NCI-H345 treated with DMSO at 0.1 percent for 48 hours (cell line): ENCODE results near the gene LRMDA.

Source experiments
- DNase-seq: peaks from one replicate; lab custom pipeline; 2025; ENCODE audit not compliant: unreplicated experiment; lab: John Stamatoyannopoulos, UW

The LRMDA gene

DNA sequence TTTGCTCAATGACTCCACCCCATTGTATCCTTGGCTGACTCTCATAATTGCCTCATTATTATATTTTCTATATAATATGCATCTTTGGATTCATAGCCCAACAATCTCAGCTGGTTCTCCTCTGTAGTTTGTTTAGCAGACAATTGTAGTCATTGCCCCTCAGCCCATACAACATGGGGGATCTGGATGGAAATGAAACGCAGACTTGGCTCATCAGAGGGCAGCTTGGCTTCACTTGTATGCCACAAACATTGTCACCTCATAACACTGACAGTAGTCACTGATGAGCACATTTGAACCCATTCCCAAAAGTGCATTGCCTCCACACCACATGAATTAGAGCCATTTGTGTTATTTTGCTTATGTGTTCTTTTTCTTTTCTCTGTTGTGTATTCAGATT, 963.8 kb downstream of the LRMDA start:
- DNase-seq, result no peak

DNA sequence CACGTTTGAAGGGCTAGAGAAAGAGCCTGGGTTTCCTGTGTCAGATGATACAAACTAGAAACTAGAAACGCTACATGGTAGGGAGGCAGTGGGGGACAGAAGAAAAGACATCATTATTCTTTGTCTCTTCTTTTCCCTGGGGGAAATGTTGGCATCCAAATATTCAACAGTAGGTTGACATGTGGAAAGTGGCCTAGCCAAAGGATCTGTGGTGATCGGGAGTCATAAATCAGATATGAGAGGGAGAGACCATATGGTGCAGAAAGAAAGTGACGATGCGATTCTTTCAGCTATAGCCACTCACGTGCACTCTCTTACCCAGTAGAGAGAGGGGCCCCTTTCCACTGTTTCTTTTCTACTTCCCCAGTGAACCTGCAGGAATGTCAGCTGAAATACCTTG, 964.7 kb downstream of the LRMDA start:
- DNase-seq, result no peak

DNA sequence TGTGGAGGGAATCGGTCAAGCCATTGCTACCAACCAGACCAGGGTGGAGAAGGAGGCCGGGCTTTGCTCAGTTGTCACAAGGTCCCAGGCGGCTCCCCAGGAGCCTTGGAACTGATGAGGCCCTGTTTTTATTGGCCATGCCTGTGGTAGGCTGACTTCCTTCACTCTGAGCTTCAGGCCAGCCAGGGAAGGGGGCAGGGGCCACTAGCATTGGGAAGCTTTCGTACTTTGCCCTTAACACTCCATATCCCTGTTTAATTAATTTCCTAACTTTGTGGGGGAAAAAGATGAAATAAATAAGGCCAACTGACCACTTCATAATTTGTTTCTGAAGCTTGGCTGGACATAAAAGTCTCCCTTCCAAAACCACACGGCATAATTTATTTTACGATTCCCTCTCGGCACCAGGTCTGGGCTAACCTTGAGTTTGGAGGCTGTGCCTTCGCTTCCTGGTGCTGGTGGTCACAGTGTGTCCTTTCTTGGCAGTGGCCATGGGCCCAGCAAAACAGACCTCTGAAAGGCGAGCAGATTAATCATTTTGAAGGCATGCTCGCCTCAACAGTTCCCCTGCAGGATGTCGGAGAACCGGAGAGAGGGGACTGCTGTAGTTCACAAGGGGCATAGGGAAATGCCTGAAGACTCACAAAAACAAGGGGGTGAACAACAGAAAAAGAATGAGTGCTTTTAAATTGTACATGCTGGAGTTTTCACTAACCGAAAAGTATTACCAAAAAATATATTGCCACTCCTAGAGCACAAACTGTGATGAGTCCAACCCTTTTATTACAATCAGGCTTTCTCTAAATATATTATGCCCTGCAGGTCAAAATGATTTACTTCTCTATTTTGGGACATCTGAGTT, 966.0 kb downstream of the LRMDA start:
- DNase-seq, result no peak

DNA sequence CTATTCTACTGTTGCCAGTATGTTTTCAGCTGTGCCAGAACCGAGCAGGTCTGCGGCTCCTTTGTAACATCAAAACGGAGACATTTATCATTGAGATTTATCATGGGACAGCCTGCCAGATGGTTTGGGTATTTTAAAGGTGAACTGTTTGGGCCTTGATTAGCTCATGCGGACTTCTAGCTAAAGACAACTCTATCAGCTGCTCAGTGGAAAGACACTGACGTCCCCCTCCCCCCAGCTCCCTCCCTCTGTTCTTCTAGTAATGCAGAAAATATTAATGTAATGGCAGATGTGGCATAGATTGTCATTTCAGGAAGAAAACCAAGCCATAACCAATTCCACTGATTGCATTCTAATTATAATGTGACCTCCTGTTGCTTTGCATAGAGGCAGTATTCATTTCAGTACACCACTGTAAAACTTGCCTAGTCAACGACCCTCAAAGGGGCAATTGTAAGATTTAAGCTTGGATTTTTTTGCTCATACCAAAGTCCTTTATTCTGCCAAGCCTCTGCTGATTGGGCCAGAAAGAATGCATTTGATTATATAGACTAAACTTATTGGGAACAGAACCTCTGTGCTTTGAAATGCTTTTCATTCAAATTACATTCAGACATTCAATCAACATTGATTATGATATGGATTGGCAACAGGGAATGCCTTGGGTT, 966.8 kb downstream of the LRMDA start:
- no peak for DNase-seq

DNA sequence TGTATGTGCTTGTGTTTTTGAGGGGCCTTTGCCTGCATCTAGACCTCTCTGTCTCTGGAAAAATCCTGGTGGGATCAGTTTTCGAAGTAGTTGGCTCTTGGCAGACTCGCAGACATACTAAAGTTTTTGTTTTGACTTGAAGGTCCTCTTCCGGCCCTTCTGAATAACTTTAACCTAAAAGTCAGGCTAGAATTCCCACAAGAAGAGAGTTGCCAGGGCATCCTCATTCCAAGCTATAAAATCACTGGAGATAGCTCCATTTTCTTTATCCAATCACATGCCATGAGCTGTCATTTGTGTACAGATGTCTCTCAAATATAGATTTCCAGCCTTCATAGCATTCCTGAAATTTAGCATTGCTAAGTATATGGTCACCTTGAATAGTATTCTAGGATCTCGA, 967.8 kb downstream of the LRMDA start:
- no peak for DNase-seq

DNA sequence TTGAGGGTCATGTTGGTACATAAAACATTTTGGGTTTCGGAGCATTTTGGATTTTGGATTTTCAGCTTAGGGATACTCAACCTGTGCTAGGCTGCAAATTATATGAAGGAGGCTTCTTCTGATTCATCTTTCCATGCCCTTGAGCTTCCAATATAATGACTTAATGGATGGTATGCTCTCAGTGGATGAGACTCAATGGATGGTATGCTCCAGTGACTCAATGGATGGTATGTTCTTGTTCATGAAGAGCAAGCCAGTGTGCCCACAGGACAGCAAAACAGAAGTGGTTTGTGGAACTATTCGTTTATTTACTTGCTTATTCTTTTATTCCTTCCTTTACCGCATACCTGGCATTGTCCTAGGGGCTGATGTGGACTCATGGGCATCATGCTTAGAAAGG, 969.6 kb downstream of the LRMDA start:
- no peak for DNase-seq

DNA sequence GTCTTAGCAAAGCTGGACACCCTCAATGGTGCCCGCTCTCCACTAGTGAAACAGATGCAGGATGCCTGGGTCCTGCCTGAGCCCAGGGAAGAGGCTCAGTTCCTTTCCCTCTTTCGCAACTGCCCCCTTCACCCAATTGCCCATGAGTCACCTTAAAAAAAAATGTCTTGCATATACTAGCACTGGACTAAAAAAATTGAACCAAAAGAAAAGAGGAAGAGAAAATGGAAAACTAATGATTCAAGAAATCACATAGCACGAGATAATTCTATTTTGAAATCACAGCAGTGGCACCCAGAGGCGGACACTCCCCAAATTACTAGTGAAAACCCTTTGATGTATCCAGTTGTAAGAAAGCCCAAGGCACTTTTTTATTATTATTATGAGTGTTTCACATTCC, 972.5 kb downstream of the LRMDA start:
- DNase-seq, result no peak

DNA sequence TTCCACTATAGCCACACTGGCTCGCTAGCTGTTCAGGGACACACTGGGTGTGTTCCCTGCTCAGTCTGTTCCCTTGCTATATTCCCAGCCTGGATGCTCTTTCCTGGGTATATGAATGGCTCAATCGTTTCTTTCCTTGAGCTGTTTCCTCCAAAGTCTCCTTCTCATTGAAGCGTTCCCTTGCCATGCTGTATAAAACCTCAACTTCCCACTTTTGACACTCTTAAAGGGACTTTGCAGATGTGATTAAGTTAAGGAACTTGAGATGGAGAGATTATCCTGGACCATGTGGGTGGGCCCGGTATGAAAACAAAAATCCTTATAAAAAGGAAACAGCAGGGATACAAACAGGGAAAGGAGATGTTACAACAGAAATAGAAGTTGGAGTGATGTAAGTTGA, 973.1 kb downstream of the LRMDA start:
- no peak for DNase-seq

DNA sequence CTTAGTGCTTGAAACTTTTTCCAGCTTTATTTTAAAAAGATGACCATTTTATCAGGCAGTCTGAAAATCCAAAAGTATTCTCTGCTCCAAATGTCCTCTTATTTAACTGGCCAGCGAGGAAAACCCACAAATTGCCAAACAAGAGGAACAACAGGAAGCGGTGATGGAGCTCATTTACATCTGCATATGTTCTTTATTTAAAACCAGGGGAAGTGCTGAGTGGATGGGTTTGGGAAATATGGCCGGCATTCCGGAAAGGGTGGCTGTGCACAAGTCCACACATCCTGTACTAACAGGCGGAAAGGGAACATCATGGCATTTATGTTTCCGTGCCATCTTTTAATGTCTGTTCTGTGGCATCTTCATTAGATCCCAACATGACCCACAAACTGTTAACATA, 974.5 kb downstream of the LRMDA start:
- no peak for DNase-seq

DNA sequence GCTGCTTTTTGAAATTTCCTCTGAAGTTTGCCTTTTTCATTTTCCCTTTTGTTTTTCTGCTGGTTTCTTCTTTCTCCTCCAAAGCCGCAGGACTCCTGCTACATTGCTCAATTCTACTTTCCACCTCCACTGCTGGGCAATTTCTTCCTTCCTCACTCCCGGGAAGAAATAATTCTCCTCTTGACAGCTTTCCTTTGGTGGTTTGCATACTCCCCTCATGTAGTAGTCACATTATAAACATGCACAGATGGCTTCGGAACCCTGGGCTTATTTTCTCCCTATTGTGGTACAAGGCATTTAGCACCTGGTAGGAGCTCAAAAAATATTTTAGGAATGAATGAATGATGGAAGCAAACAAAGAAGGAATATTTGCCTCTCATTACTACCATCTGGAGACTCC, 977.2 kb downstream of the LRMDA start:
- no peak for DNase-seq

DNA sequence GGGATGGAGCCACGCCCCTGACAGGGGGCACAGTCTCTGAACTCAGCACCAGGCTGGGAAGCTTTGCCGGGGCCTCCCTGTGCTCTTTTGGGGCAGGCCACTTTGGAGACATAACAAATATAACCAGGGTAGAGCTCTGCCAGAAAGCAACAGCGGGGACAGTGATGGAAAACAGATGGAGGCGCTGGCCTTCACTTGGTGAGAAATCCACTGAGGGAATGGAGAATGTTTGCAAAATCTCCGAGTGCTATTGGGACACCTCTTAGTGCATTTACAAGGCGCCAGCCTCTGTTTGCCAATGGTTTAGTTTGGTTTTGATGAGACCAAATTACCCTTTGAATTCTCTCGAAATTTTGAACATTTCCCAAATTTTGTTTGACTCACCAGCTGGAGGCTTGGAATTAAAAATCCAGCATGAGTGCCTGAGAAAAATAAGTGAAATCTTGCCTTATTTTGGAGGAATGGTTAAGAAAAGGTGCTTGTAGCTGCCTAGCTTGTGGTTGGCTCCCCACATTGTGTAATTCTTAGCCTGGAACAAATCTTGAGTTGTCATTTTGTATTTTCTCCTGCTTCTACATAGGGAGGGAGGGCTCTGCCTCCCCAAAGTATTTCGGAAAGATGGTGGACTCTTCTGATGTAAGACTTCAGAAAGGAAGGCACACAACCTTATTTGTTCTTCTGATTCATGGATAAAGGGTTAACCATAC, 980.5 kb downstream of the LRMDA start:
- DNase-seq, result no peak

DNA sequence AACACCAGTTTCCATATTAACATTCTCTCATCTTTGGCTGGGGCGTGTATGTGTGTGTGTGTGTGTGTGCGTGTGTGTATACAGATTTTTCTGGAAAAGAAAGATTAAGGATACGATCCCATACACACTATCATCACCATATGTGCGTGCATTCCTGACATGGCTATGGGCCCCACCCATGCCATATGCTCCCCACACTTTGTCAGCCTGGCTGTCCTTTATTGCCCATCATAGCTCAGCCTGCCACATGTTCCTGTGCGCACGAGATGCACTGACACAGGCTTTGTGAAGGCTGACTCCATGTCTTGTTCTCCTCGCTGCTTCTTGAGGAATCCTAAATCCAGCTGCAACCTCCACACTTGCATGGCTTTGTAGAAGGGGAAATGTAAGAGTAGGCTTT, 984.1 kb downstream of the LRMDA start:
- DNase-seq, result no peak

DNA sequence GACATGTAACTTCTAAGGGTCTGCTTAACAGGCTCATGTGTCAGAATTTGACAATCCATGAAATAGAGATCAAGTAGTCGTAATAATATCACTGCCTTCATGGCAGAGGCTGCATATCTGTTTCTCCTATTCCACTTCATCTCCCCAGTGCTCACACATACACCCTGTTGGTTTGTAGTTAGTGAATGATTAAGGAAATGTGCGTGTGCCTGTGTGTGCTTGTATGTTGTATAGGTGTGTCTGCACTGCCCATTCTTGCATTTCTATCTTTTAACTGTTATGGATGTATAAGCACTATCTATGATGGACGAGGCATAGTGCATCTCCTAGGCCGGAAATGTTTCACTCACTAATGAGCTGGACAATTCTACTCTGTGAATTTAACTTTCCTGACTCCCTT, 985.2 kb downstream of the LRMDA start:
- DNase-seq, result no peak

DNA sequence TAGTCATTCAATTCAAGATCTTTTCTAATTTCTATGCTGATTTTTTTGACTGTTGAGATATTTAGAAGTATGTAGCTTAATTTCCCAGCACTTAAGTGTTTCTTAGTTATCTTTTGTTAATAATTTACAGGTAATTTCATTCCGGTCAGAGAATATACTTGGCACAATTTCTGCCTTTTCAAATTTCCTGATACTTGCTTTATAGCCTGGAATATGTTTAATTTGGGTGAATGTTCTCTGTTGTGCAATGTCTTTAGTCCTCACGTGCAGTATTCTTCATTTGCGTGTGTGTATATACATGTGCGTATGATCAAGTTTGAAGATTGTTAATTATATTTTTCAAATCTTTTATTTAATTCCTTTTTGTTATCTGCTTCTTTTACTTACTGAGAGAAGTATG, 989.3 kb downstream of the LRMDA start:
- DNase-seq, result no peak

DNA sequence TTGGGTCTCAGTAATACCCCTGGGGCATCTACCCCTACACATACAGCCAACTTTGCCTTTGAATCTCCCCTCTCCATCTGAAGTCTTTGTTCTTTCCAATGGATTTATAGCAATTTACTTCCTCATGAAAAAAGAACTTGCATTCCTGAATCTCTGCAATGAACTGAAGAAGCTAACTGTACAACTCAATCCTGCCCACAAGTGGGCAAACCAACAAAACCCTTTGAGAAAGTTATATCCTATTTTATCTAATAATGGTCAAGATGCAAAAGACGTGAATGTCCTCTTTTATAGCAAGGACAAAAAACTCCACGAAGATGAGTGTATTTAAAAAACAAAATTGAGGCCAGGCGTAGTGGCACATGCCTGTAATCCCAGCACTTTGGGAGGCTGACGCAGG, 991.3 kb downstream of the LRMDA start:
- no peak for DNase-seq

DNA sequence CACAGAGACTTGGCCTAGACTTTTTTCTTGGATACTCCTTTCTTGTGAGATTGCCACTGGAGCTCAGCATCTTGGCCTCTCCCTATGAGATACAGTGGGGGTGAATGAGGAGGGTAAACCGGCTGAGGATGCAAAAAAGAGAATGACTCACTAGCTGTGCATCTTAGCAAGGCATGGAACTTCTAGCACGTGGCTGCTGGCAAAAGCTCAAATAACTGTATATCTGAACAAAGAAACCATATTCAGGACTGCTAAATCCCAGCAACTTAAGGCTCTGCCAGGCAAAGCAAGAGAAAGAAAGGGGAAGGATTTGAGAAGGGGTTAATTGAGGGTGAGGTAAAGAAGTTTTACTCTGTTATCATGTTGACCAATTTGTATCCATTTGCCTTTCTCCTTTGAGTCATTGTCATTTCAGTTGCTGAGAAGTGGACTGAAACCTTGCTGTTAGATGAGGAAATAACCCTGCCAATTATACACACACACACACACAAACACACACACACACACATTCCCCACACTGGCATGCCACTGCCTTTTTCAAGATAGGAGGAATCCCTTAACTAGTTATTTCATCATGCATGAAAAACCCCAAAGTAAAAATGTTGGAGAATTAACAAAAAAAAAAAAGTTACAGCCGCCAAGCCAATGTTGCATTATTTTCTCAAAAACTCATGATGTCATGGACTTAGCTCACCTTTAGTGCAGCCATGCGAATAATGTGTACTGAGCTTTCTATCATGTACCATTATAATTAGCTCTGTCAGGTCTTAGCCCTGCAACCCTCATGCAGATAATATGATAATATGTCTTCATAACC, 997.3 kb downstream of the LRMDA start:
- DNase-seq, result no peak

DNA sequence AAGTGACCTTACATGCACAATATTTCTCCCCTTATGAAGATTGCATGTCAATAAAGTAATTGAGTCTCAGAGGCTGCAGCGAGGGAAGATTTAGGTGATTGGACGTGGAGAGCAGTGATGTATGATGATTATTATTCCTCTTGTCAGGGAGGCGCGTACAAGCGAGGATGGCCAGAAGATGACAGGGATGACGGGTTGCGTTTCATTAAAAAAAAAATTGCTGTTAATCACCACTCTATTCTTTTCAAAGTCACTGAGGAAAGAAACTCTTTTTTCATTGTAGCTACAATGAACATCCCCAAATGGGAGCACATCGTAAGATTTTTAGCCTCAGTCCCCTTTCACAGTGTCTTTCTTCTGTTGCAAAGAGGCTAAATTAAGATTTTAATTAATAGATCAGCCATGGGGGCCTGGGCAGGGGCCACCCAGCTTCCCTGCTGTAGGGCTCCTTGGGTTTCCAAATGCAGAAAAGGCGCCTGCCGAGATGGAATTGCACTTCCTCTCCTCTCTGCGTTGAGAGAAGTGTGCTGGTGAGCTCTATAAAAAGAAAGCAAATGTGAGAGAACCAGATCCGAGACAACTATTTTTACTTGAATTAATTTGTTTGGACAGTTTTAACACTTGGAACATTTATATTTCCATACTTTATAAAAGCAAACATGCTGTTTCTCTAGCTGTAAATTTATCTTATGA, 998.1 kb downstream of the LRMDA start:
- no peak for DNase-seq

DNA sequence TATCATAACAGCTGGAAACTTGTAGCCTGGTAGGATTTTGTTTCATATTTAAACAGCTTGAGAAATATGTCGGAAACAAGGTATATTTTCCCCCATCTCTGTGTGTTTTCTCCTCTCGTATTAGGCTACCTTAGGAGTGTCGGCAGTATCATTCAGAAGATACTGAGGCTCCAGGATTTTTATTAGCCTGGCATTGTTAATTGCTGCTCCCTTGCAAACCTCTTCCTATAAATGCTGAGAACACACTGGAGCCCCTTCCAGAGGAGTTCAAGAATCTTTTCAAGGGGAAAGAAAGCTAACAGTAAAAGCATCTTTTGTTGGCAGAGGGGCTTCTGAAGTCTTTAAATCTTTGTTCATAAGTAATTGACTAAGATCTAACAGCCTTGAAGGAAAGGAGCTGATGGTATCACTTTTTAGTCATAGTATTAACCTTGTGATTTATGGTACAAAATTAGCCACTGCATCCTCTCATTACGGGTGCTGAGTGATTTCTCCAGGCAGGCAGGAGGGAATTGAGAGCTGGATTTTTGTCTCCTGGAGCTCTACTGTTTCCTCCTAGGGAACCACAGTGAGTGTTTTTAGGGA, 998.7 kb downstream of the LRMDA start:
- no peak for DNase-seq

DNA sequence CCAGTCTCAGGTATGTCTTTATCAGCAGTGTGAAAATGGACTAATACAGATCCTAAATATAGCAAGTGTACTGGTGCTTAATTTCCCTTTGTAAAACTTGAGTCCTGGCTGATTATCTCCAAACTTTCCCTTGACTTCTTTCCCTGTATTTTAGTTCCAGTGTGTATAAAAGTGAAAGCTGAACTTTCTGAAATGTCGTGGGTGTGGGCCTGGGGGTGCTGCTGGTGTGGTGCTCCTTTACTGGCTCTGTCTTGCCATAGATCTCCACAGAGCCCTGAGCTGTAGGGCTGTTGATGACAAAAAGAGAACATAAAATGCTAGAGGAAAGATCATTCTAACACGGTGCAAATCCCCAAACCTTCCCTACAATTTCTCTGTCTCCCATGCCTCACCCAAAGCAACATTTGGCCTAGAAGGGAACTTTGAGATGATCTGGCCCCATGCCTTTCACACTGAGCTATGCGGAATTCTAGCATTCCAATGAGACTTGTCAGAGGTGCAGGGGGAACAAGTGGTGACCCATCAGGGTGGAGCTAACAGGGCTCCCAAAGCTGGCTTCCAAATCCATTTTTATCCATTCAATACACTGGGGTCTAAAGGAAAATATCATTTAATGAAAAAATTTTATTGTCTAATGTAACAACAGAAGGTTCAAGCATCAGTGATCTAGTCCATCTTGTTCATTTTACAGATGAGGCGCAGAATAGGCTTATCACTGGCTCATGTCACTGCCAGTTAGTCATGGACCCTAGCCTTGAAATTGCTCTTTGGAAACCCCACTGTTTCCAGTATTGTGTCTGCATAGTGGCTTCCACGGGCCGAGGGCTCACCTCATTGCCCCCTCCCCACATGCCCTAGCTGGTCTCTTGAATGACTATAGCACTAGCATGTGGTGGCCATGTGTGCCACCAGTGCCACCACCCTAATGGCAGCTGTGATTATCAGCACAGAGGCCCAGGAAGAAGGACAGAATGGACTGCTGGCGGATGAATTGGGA, 1000.9 kb downstream of the LRMDA start:
- DNase-seq, result no peak
